Tibial nerve (tissue), 3 donors: ENCODE measurements around the gene KAZN.

ENCODE experiments used
- CTCF ChIP-seq, 5 experiments: fragments of 200-600 bp in 3 of 5; fragments of 450-650 bp in 2 of 5; sonication (generic) in 3 of 5; IDR thresholded peaks; one replicate each; pipeline ENCODE4 v1.5.1; 2016 to 2019; ENCODE audit warnings: antibody characterized with exemption in 5 of 5, mild to moderate bottlenecking in 3 of 5, moderate library complexity in 2 of 5
- POLR2A ChIP-seq, 2 donors: fragments of 450-650 bp; IDR thresholded peaks; one replicate each; pipeline ENCODE4 v1.6.1; 2017; ENCODE audit warnings: antibody characterized with exemption in 2 of 2, mild to moderate bottlenecking in 2 of 2, moderate library complexity in 2 of 2

- no peak for TF ChIP-seq CTCF (IDR thresholded peaks at IDR 0.05)
- TF ChIP-seq POLR2A (IDR thresholded peaks at IDR 0.05) = no peak
Measured at GRCh38 chr1:15083578-15083977, 485.1 kb downstream of the KAZN start.
